Renal cortex interstitium (tissue), 11 donors: ENCODE data around the gene C9. TPM values are rescaled to one million over a fixed set of nuclear protein-coding genes. Genes with fewer than 3 reads are reported as not detected.
A peak's percentile ranks its signal among the peaks of the same experiment; 100 is the strongest.
"Not testable (repeated sequence)": the region's sequence is repeated elsewhere in the genome, so short reads cannot be mapped to it uniquely, and the experiment has no call there.

Source experiments
- DNase-seq, 11 donors: peaks; one replicate each; pipeline ENCODE4 v3.0.0-alpha.2; 2013; ENCODE audit warnings: low read depth in 9 of 11, low spot score in 4 of 11; ENCODE audit errors: extremely low read depth in 1 of 11
- polyA plus RNA-seq, 3 donors: library from polyadenylated mRNA; unstranded; fragments of 120-200 nt; gene quantifications; one replicate each; pipeline ENCODE4 v1.2.1, GENCODE V29; 2013; ENCODE audit not compliant: insufficient read length in 3 of 3

C9 gene
- polyA plus RNA-seq, 3 donors, result 0.23 to 0.32 (median 0.27) TPM

DNA sequence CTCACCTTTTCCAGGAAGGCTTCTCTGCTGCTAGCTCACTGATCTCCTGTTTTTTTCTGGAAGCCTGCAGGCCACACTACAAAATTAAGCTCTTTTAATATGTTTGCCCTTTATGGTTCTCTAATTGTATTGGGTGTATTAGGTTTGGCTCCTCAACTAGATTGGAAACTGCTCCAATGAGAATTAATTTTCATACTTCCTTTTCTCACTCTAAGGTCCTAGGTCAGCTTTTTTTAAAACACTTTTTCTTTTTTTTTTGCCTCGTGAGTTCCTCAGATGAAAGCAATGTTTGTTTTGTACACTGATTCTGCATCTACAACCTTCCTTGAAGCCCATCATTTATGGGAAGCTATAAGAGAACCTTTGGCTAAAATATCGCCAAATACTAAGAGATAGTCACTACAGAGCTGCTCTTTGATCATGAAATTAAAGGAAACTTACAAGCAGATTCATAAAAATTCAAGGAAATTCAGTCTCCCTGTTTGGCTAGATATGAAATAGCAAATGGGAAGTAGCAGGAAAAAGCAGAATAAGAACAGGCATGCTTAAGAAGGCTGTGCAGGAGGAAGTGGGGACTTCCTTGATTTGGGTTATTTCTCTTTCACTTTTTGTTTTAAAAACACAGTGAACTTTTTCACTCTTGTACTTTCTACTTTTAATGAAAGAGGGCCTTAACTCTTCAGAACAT, 89.8 kb downstream of the C9 start:
- no peak for DNase-seq

DNA sequence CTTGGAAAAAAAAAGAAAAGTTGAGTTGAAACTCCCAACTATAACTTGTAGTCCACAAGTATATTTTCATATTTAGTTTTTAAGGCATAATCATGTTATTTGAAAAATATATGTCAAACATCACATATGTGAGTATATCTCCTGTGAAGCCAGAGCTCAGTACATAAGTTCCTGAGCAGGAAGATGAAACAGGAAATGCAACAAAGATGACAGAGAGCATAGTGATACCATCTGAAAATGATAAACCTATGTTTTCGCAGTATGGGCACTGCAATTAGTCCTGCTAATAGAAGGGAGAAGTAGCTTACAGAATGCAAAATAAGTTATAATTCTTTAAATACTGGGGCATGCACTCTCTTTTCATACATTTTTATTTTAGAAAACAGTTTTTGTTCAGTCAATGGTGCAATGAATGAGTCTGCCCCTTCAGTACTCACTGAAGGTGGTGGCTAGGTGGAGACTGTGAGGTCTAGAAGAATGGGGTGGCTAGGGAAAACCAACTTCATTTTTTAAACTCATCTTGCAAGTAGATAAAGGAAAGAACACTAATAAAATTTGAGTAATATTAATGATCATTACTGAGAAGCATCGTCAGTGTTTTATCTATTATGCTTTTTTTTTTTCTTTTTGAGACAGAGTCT, 90.9 kb downstream of the C9 start:
- DNase-seq, result no peak

DNA sequence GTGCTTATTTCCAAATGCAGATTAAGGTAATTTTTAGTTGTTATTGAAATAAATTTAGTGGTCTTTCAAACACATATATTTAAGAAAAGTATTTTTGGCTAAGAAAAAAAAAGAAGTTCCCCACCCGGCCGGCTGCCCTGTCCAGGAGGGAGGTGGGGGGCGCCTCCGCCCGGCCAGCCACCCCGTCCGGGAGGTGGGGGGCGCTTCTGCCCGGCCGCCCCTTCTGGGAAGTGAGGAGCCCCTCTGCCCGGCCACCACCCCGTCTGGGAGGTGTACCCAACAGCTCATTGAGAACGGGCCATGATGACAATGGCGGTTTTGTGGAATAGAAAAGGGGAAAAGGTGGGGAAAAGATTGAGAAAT, 91.4 kb downstream of the C9 start:
- not testable (repeated sequence) for DNase-seq

DNA sequence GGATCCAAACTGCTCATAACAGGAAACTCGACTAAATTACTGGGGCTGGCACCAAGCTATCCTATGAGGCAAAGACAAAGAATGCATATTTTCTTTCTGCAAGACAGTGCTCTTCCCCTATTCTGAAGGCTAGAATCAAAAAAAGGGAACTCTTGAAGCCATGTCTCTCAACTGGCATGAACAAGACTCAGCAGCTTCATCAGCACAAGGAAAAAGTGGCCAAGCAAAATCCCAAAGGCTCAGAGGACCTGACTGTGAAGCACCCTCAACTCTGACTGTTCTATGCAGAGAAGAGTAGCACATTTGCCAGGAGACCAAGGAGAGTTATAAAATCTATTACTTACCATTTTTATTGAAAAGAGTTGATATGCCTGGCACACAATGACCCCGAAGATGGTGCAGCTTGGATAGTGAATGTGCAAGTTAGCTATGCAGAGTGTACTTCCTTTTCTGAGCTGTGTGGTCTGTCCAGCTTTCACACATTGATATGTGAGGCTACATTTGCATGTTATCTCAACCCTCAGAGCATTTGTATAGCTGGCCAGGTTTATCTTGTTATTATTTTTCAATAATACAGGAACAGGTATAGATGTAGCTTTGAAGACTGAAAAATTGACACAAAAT, 94.0 kb downstream of the C9 start:
- DNase-seq, result no peak

DNA sequence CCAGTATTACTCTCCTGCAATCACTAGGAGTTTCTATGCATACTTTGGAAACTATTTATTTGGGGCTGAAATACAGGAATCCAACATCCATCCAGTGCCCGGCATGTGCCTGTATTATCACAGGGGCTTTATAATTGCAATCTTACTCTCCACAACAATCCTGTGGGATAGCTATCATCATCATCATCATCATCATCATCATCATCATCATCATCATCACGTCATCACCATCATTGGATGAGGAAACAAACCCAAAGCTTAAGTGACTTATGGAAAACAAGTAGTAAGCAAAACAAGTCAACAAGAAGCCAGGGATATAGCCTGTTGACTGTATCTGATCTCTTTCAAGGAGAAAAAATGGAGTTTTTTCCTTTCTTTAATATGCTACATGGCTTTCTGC, 97.1 kb downstream of the C9 start:
- no peak for DNase-seq

DNA sequence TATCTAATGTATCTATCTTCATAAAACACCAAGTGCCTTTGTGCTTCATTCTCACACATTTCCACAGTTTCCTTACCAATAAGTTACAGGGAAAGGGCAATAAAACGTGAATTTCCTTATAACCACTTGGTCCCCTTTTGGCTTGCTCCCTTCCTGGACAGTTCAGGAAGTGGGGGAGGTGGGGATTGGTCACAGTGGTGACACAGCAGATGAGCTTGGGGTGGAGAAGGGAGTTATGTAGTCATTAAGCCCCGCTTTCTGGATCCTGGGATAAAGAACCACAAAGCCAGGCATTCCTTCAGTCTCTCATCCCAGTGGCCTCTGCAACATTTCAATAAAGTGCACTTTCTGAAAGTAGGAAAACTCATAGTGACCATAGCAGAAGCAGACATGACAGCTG, 97.9 kb downstream of the C9 start:
- DNase-seq, result no peak

DNA sequence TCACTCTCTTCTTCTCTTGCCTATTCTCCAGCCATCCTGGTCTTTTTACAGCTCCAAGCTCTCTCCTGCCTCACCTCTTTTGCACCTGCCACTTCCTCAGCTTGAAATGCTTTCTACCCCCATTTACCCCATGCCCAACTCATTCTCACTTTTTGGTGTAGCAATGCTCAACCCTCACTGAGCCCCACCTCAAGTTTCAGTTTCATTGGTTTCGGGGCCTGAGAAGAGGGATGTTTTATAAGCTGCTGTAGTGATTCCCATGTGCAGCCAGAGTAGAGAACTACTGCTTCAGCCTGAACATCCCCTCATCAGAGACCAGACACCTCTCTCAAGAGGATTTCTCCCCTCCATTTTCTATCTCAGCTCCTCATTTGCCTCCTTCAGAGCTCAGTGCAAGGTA, 99.8 kb downstream of the C9 start:
- DNase-seq, result no peak

DNA sequence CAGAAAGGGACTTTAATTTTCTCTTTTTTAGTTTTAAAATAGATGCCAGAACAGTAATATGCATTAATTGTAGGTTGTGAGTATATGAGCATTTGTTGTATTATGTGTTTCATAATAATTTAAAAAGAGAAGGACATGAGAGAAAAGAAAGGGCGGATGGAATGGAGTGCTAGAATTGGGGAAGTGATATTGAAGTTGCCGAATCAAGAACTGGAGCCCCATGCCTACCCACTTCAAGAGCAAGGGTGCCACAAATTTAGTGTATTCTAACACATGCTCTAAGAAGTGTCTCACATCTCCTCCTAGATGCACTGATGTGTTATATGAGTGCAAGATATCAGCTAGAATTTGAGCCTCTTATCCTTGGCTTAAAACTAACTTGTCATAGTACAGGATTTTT, 101.3 kb downstream of the C9 start:
- DNase-seq, result no peak

DNA sequence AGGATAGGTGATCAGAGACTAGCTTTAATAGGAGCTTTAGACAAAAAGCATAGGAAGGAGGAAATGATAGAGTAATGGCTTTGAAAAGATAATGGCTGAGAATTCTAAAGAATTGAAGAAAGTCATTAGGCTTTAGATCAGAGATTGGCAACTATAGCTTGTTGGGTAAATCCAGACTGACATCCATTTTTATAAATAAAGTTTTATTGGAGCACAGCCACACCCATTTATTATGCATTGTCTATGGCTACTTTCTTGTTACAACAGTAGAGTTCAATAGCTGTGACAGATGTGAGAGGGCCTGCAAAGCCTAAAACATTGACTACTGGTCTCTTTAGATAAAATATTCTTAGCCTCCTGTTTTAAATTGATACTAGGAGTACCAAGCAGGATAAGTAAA, 104.2 kb downstream of the C9 start:
- DNase-seq, result no peak

DNA sequence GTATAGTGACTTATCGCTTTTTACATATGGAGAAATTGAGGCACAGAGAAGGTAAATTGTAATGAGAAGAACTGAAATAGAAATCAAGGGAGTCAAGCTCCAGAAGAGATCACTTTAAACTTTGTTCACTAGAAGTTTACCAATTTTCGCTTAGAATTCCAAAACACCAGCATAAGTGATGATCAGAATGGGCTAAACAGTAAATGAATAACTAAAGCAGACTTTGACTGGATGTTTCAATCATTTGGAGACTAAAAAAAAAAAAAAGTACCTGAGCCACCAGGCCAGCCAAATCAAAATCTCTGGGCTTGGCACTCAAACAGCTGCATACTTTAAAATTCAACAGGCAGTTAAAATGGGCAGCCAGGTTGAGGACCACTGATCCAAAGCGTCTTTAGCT, 106.7 kb downstream of the C9 start:
- peak in 1 of 11 donors; percentile 11 for DNase-seq

DNA sequence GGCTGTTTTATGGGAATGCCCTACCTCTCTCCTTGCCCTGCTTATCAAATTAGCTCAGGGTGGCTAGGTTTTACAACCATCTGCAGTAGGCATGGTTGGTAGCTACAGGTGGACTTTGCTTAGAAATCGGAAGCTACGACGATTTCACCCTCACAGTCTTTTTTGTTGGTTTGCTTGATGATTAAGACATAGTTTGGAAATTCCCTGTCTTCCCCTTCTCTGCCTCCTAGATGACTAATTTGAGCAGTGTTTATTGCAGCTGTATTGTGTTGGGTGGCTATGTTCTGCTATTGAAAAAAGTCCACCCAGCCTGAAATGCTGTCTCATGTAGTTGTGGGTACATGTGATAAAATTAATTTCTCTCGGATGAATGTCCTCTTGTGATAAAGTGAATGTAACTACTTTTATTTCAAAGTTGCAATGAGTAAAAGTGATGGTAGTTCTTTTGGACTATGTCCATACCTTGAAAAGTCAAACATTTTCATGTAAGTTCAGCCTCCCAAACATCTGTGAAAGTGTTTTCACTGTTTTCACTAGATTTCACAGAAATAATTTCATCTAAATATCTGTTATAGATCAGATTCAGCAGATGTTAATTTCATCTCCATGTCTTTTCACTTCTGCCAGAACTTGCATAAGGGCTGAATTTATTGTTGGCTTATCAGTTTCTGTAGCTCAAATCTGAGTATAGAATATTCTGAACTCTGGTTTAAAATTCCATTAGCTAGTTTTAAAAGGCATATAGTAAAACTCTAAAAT, 107.6 kb downstream of the C9 start:
- no peak for DNase-seq

DNA sequence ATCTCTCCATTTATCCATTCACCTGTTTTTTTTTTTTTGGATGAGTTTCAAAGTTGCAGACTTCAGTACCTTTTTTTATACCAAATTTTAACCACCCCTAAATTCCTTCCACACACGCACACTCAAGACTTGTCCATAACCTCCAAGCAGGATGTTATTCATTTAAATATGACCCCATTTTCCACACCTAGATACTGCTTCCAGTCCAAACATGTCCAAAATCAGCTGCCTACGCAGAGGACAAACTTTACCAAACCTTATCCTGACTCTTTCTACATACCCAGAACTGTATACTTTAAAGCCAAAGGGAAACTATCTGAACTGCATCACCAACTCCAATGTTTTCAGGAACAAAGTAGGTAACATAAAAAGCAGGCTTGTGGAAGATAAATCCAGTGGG, 108.9 kb downstream of the C9 start:
- no peak for DNase-seq

DNA sequence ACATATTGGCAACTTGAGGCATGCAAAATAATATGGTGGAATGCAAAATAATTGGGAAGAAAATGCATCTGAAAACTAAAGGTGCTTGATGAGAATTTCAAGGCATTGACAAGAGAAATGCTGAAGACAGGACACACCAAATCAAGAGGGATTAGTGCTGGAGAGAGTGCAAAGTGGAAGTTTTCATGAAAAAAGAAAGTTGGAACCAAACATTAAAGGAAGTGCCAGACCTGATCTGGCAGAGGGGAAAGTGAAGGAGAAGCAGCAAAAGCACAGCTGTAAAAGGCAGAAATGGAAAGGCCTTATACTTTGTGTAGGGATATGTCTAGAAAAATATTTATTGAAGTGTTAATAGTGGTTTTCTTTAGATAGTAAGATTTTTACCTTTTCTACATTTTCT, 109.6 kb downstream of the C9 start:
- DNase-seq, result no peak

DNA sequence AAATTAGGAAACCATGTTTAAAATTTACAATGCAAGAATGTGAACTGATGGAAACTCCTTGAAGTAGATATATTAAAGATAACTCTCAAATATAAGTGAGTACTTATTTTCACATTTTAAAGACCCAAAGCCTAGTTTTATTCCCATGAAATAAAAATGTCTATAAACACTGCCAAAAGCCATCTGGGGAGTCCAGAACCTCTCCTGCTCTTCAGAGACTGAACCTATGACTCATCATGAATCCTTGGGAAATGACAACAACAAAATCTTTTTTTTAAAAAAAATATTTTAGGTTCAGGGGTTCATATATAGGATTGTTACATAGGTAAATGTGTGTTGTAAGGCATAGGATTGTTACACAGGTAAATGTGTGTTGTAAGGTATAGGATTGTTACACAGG, 111.1 kb downstream of the C9 start:
- no peak for DNase-seq

DNA sequence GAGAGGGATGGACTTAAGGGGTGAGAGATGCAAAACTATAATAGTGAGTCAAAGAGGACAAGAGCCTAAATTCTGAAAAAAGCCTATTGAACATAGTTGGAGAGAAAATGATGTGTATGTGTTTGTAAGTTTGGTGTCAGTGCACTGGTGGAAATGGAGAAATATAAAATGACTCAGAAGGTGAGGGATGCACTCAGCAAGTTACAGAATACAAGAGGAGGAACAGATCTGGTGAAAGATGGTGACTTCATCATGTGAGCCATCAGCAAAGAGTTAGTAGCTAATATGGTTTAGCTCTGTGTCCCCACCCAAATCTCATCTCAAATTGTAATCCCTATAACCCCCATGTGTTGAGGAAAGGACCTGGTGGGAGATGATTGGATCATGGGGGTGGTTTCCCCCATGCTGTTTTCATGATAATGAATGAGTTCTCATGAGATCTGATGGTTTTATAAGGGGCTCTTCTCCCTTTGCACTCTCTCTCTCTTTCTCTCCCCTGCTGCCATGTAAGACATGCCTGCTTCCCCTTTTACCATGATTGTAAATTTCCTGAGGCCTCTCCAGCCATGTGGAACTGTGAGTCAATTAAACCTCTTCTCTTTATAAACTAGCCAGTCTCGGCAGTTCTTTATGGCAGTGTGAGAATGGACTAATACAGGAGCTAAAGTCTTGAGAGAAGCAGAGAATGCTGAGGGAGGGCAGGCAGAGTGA, 114.6 kb downstream of the C9 start:
- DNase-seq, result no peak

DNA sequence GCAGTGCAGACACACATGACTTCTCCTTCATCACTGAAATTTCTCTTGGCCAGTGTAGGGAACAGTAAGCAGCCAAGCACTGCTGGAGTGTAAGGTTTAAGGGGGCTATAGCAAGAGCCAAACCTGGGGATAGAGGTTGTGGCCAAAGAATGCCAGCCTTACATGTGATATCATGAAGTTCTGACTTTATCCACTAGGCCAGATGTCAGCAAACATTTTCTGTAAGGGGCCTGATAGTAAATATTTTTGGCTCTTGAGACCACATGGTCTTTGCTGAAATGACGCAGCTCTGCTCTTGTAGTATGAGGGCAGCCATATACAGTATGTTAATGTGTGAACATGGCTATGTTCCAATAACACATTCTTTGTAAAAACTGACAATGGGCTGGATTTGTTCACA, 115.2 kb downstream of the C9 start:
- no peak for DNase-seq

DNA sequence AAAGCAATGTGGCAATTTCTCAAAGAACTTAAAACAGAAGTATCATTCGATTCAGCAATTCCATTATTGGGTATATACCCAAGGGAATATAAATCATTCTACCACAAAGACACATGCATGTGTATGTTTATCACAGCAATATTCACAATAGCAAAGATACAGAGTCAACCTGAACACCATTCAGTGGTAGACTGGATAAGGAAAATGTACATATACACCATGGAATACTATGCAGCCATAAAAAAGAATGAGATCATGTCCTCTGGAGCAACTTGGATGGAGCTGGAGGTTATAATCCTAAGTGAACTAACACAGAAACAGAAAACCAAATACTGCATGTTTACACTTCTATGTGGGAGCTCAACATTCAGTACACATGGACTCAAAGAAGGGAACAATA, 123.5 kb downstream of the C9 start:
- DNase-seq, result no peak

DNA sequence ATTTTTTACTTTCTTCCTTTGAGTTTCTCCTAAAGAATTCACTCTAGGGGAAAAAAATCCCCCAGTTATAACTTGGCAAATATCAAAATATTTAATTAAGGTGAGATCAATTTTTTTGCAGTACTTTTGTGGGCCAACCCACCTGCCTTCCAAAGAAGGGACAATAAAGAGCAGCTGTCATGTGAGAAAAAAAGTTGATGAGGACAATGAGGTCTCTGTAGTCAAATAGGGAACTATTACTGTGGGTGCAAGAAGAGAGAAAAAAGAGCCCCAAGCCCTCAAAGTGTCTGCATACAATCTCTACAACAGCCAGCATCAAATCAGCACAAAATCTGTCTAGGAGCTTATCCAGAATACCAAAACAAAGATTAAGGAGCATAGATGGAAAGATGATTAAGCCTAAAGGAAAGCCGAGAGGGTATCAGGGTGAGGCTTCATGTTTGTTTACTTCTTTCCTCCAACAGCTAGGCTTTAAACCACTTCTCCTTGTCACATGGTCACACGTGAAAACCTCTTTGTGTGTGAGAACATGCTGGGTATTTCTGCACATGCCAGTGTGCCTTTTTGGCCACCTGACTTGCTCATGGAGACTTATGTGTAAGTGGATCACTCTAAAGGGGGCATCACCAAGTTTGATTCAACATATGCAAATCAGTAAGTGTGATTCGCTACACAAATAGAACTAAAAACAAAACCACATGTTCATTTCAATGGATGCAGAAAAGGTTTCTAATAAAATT, 125.8 kb downstream of the C9 start:
- no peak for DNase-seq

DNA sequence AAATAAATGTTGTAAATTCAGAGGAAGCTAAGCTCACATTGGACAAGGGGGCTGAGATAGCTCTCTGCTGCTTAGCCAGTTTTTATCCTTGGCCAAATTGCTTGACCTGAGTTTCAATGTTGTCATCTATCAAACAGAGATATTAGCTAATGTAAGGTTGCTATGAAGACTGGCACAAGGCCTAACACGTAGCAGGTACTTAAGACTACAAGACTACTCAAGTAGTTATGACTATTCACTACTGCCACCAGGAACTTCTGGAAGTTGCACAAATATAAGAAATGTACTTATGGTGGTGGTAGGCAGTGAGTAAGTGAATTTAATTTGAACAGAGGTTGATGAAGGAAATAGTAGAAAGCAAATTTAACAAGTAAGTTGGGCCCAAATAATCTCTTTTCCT, 127.6 kb downstream of the C9 start:
- DNase-seq, result no peak
